Ureter (tissue), 1 donor: ENCODE data around the gene GCSAM. TPM values are rescaled to one million over a fixed set of nuclear protein-coding genes. Genes with fewer than 3 reads are reported as not detected.

Experiments
- DNase-seq: peaks from one replicate; pipeline ENCODE4 v3.0.0-alpha.2; 2020; ENCODE audit warnings: low spot score
- total RNA-seq: library from RNA; stranded (reverse); gene quantifications from one replicate; pipeline ENCODE4 v1.2.4, GENCODE V29; 2023
- donor health status: DM: yes; HTN: yes; CAD: no.

Gene GCSAM
- total RNA-seq, 1 donor from 2014 or later, result 0.49 TPM

GRCh38 chr3:112129925-112130637, 3.0 kb downstream of the GCSAM start:
- DNase-seq, result no peak

- no peak for DNase-seq
These were observed 4.0 kb downstream of the GCSAM start for GRCh38 chr3:112128843-112129727.

- no peak for DNase-seq
These were observed 5.2 kb downstream of the GCSAM start for GRCh38 chr3:112127522-112128494.

GRCh38 chr3:112126511-112126911, 6.5 kb downstream of the GCSAM start:
- DNase-seq, result no peak

GRCh38 chr3:112124907-112125607, 8.0 kb downstream of the GCSAM start:
- no peak for DNase-seq

- DNase-seq, result no peak
These were observed 9.5 kb downstream of the GCSAM start for GRCh38 chr3:112123548-112123947.

- DNase-seq, result no peak
These were observed 10.2 kb downstream of the GCSAM start for GRCh38 chr3:112122870-112123269.

- DNase-seq, result no peak
These were observed 11.2 kb downstream of the GCSAM start for GRCh38 chr3:112121577-112122547.

- no peak for DNase-seq
These were observed 12.8 kb downstream of the GCSAM start for GRCh38 chr3:112119962-112120836.

- no peak for DNase-seq
These were observed 15.0 kb downstream of the GCSAM start for GRCh38 chr3:112117841-112118571.

GRCh38 chr3:112117415-112117814, 15.6 kb downstream of the GCSAM start:
- DNase-seq, result no peak

GRCh38 chr3:112116748-112117186, 16.3 kb downstream of the GCSAM start:
- no peak for DNase-seq

- DNase-seq, result no peak
These were observed 17.2 kb downstream of the GCSAM start for GRCh38 chr3:112115806-112116383.

- no peak for DNase-seq
These were observed 17.8 kb downstream of the GCSAM start for GRCh38 chr3:112115161-112115739.

- DNase-seq, result no peak
These were observed 18.4 kb downstream of the GCSAM start for GRCh38 chr3:112114576-112115160.

GRCh38 chr3:112111785-112112402, 21.2 kb downstream of the GCSAM start:
- peak; percentile 57 for DNase-seq

GRCh38 chr3:112109322-112109721, 23.7 kb downstream of the GCSAM start:
- no peak for DNase-seq
